ENCODE measurements around the gene NFIA. TPM values are rescaled to one million over a fixed set of nuclear protein-coding genes. Genes with fewer than 3 reads are reported as not detected.

NFIA gene
- total RNA-seq, 1 experiment from 2014 or later: 12.7 TPM

- Histone ChIP-seq H4K20me1 (ENCODE audit: low read length) (no peaks in the 10 kb centered on the region), H3K27ac (ENCODE audit: low read length) (no peak overlapping the region), H3F3A (ENCODE audit: low read length, unreplicated experiment) (no peaks in the 10 kb centered on the region), H3K27me3 (ENCODE audit: low read length) (no peaks in the 10 kb centered on the region), H3K4me2 (ENCODE audit: low read length) (no peak overlapping the region), H3K36me3 (ENCODE audit: low read depth, low read length) (0 out of 2 replicates have a peak, but pooled peaks cover 3% of the 10 kb centered on the region), H3K9me2 (replicated peaks; ENCODE audit: low read length) (no peaks in the 10 kb centered on the region), H3K9me3 (ENCODE audit: low read length) (no peaks in the 10 kb centered on the region), H2AFZ (ENCODE audit: low read length) (no peak overlapping the region), H3K9ac (ENCODE audit: low read length) (no peak overlapping the region), H3K79me2 (ENCODE audit: low read length) (no peaks in the 10 kb centered on the region), H3K4me1 (ENCODE audit: insufficient read depth, low read length) (no peaks in the 10 kb centered on the region), H3K4me3 (ENCODE audit: low read length) (no peak overlapping the region)
- TF ChIP-seq EZH2phosphoT487 (IDR thresholded peaks at IDR 0.05; ENCODE audit: borderline replicate concordance, low read length): no peak
- no peak for TF ChIP-seq EZH2 (IDR thresholded peaks at IDR 0.05; ENCODE audit: low read length, unreplicated experiment)
- no peak for TF ChIP-seq CTCF (conservative IDR thresholded peaks at IDR 0.05; ENCODE audit: low read depth, low read length)
- POLR2A ChIA-PET (ENCODE audit: unreplicated experiment): no interaction called here
- intact Hi-C loops (cut with micrococcal nuclease): no loop called here
- ATAC-seq (no peak), DNase-seq (no peak)
- CTCF ChIA-PET: no interaction called here
- BruUV-seq (replicated peaks): no TSS peak
Measured at GRCh38 chr1:61460191-61460590, 377.8 kb downstream of the NFIA start.

- H3K4me3 ChIP-seq (ENCODE audit: low read length): no peak overlapping the region
- no peak for DNase-seq
- POLR2A ChIA-PET (ENCODE audit: unreplicated experiment): no interaction called here
- ATAC-seq: no peak
- no peak overlapping the region for H3K4me2 ChIP-seq (ENCODE audit: low read length)
- H4K20me1 ChIP-seq (ENCODE audit: low read length): no peaks in the 10 kb centered on the region
- H3K4me1 ChIP-seq (ENCODE audit: insufficient read depth, low read length): no peaks in the 10 kb centered on the region
- intact Hi-C loops (cut with micrococcal nuclease): no loop called here
- H2AFZ ChIP-seq (ENCODE audit: low read length): no peak overlapping the region
- no peaks in the 10 kb centered on the region for H3K27me3 ChIP-seq (ENCODE audit: low read length)
- no peaks in the 10 kb centered on the region for H3K79me2 ChIP-seq (ENCODE audit: low read length)
- H3K9ac ChIP-seq (ENCODE audit: low read length): no peak overlapping the region
- H3K36me3 ChIP-seq (ENCODE audit: low read depth, low read length): no peaks in the 10 kb centered on the region
- no TSS peak for BruUV-seq (replicated peaks)
- no peaks in the 10 kb centered on the region for H3F3A ChIP-seq (ENCODE audit: low read length, unreplicated experiment)
- no peaks in the 10 kb centered on the region for H3K9me3 ChIP-seq (ENCODE audit: low read length)
- H3K27ac ChIP-seq (ENCODE audit: low read length): no peak overlapping the region
- TF ChIP-seq EZH2phosphoT487 (IDR thresholded peaks at IDR 0.05; ENCODE audit: borderline replicate concordance, low read length) (no peak), CTCF (conservative IDR thresholded peaks at IDR 0.05; ENCODE audit: low read depth, low read length) (no peak), EZH2 (IDR thresholded peaks at IDR 0.05; ENCODE audit: low read length, unreplicated experiment) (no peak)
- CTCF ChIA-PET: no interaction called here
- no peaks in the 10 kb centered on the region for H3K9me2 ChIP-seq (replicated peaks; ENCODE audit: low read length)
Measured at GRCh38 chr1:61461406-61462384, 379.3 kb downstream of the NFIA start.

GRCh38 chr1:61462628-61463027 lies 380.3 kb downstream of the NFIA start:
- POLR2A ChIA-PET (ENCODE audit: unreplicated experiment): interaction anchor here (0.7 kb wide), 1 partner anchor 225 kb away, joined by 5 read pairs; no protein-coding TSS in a partner anchor
- no peak overlapping the region for H3K4me3 ChIP-seq (ENCODE audit: low read length)

More at GRCh38 chr1:61462628-61463027, 380.3 kb downstream of the NFIA start:
- Histone ChIP-seq H3K4me1 (ENCODE audit: insufficient read depth, low read length) (no peaks in the 10 kb centered on the region), H3K4me2 (ENCODE audit: low read length) (no peak overlapping the region), H3K9me3 (ENCODE audit: low read length) (no peaks in the 10 kb centered on the region), H4K20me1 (ENCODE audit: low read length) (no peaks in the 10 kb centered on the region), H2AFZ (ENCODE audit: low read length) (no peak overlapping the region), H3K36me3 (ENCODE audit: low read depth, low read length) (no peaks in the 10 kb centered on the region), H3K27ac (ENCODE audit: low read length) (no peak overlapping the region), H3K79me2 (ENCODE audit: low read length) (no peaks in the 10 kb centered on the region), H3K27me3 (ENCODE audit: low read length) (no peaks in the 10 kb centered on the region), H3K9me2 (replicated peaks; ENCODE audit: low read length) (no peaks in the 10 kb centered on the region), H3K9ac (ENCODE audit: low read length) (no peak overlapping the region), H3F3A (ENCODE audit: low read length, unreplicated experiment) (no peaks in the 10 kb centered on the region)
- TF ChIP-seq CTCF (conservative IDR thresholded peaks at IDR 0.05; ENCODE audit: low read depth, low read length): no peak
- TF ChIP-seq EZH2 (IDR thresholded peaks at IDR 0.05; ENCODE audit: low read length, unreplicated experiment): no peak
- no peak for TF ChIP-seq EZH2phosphoT487 (IDR thresholded peaks at IDR 0.05; ENCODE audit: borderline replicate concordance, low read length)
- CTCF ChIA-PET: no interaction called here
- intact Hi-C loops (cut with micrococcal nuclease): no loop called here
- ATAC-seq (no peak), DNase-seq (no peak)
- BruUV-seq (replicated peaks): no TSS peak

All from PC-3 (cell line).